ENCODE data around the gene SEMA4D.

SEMA4D gene

DNA sequence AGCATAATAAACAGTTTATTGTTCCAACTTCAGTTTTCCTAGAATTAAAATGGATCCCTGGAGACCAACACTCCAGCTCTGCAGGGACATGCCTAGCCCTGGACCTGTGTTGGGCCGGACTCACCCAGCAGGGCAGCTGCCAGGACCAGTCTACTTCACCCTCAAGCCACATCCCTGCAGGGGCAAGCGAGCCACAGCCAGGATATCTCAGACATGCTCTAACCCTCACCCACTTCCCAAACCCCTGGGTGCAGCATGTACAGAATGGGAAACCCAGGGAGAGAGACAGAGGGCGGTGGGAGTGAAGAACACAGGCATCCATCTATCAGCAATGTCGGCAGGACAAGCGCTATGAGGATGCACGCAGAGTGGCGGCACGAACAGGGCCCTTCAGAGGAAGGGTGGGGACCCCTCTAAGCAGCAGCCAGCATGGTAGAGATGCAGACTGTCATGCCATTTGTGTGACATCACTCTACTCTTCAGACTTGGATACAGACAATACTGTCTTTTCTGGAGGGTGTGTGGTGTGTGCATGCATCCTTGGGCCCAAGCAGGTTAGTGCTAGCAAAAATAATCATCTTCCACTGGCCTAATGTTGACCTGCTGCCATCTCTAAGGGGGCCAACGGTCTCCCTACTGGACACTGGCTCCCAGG, 83.1 kb downstream of the SEMA4D start:
- H3K27me3 Mint-ChIP-seq (ENCODE audit: low read depth) = no peaks in the 10 kb centered on the region
- peaks cover 84% of the 10 kb centered on the region for H3K4me1 Mint-ChIP-seq (ENCODE audit: low read depth)
- peaks cover 71% of the 10 kb centered on the region for H3K36me3 Mint-ChIP-seq (ENCODE audit: low read depth)
- peak overlapping the region; percentile 30 for H3K4me3 Mint-ChIP-seq
- no peaks in the 10 kb centered on the region for H3K9me3 Mint-ChIP-seq
- no peak overlapping the region for H3K27ac Mint-ChIP-seq

DNA sequence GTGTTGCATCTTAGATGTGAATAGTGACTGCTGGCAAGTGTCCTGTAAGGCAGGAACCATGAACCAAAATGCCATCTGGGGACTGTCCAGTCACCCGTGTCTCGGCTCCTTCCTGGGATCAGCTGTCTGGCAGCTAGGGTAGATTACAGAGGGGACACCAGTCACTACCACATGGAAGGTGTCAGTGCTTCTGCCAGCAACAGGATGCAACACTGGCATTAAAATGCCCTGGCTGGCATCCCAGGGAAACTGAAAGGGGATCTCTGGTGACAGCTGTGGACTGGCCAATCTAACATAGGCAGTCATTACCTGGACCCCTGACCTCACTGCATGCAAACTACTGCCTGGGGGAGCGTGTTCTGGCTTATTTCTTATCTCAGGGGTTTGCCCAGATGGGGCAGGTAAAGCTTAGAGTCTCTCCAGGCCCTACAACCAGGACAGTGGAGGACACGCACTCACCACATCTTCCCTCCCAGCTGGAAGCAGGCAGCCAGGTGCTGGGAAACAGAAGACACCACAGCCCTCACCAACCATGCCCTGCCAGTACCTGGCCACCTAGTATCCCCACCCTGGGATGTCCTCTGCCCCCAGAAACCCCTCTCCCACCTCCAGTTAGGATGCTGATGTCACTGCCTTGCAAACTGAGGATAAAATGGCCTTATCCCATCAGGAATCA, 83.8 kb downstream of the SEMA4D start:
- Mint-ChIP-seq H3K27me3 (ENCODE audit: low read depth) (no peaks in the 10 kb centered on the region), H3K4me3 (no peak overlapping the region), H3K4me1 (ENCODE audit: low read depth) (peaks cover 88% of the 10 kb centered on the region), H3K9me3 (no peaks in the 10 kb centered on the region), H3K27ac (peak overlapping the region; percentile 69), H3K36me3 (ENCODE audit: low read depth) (peaks cover 73% of the 10 kb centered on the region)

DNA sequence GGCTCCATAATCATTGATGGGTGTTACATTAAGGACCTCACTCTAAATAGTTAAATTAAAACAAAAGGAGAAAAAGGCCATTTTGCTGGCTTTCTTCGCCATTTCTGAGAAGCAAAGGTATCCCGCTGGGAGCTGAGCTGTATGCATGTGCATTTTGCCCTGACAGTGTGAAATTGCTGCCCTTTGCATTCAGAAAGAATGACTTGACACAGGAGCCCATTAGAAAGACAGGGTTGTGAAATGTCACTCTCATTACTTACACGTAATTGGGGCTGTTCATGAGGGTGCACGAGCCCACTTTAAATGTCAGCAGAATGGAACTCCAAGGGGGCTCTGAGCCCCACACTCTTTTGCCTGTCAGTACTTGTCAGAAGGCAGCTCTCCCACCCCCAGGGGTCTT, 85.0 kb downstream of the SEMA4D start:
- Mint-ChIP-seq H3K36me3 (ENCODE audit: low read depth) (peaks cover 73% of the 10 kb centered on the region), H3K27me3 (ENCODE audit: low read depth) (no peaks in the 10 kb centered on the region), H3K4me3 (no peak overlapping the region), H3K27ac (peak overlapping the region; percentile 47), H3K4me1 (ENCODE audit: low read depth) (peaks cover 89% of the 10 kb centered on the region), H3K9me3 (no peaks in the 10 kb centered on the region)

DNA sequence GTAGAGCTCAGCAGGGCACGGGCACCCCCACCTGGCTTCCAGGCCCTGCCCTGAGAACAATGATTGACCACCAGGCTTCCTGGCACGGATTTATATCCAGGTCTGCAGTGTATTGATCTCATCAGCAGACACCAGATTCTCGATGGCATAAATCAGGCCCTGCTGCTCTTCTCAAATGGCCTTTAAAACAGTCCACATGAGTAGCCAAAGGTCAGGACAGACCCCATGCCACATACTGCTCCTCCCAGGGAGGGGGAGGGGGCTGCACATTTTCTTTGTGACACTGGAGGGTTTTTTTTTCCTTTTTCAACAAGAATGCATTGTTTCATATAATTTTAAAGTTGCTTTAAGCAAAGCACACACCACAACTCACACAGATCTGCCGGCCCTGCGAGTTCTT, 85.4 kb downstream of the SEMA4D start:
- Mint-ChIP-seq H3K9me3 (peaks cover 3% of the 10 kb centered on the region), H3K27me3 (ENCODE audit: low read depth) (no peaks in the 10 kb centered on the region), H3K36me3 (ENCODE audit: low read depth) (peaks cover 73% of the 10 kb centered on the region), H3K4me1 (ENCODE audit: low read depth) (peaks cover 89% of the 10 kb centered on the region), H3K27ac (peak overlapping the region; percentile 73), H3K4me3 (no peak overlapping the region)

DNA sequence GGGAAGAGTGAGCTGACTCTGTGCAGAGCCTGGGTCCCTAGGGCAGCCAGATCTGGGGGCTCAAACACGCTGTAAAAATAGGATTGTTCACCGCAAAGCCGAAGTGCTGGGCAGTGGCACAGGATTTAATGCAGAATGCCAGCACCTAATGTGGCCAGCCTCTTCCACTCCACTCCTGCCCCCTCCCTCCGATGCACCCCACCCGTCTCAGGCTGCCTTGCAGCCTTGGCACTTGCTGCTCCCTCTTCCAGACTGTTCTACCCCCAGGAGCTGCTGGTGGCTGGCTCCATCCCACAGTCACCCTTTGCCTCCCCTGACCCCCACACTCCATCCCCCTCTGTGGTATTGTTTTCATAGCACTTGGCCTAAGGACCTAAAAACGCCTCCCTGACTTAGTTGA, 86.2 kb downstream of the SEMA4D start:
- Mint-ChIP-seq H3K9me3 (peaks cover 5% of the 10 kb centered on the region), H3K4me3 (peak overlapping the region; percentile 29), H3K4me1 (ENCODE audit: low read depth) (peaks cover 88% of the 10 kb centered on the region), H3K27me3 (ENCODE audit: low read depth) (no peaks in the 10 kb centered on the region), H3K36me3 (ENCODE audit: low read depth) (peaks cover 72% of the 10 kb centered on the region), H3K27ac (peak overlapping the region; percentile 96)

DNA sequence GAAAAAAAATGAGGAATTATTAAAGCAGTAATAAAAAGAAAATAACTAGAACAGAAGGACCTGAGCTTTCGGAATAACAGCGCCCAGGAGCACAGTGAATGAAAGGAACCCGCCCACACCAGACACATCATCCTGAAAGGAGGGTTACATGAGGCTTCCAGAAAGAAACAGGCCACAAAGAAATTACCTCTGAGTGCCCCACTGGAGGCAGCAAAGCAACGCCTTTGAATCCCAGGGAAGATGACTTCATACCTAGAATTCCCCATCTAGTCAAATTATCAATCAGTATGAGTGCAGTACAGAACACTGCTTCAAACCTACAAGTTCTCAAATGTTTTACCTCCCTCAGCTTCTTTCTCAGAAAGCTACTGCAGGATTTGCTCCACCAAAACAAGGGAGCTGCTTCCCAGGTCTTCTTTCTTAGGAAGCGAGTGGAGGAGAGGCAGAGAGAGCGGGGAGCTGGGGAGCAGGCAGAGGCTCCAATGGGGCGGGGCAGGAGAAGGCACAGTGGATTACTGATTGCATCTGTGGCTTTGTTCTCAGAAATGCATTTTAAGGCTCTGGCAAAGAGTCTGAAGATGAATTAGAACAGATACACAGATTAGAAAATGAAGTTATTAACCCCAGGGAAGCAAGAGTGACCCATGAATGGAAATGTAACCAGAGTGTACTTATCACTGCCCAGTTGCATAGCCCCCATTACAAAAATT, 87.1 kb downstream of the SEMA4D start:
- Mint-ChIP-seq H3K9me3 (peaks cover 5% of the 10 kb centered on the region), H3K4me3 (peak overlapping the region; percentile 76), H3K27ac (peak overlapping the region; percentile 96), H3K36me3 (ENCODE audit: low read depth) (peaks cover 74% of the 10 kb centered on the region), H3K4me1 (ENCODE audit: low read depth) (peaks cover 90% of the 10 kb centered on the region), H3K27me3 (ENCODE audit: low read depth) (no peaks in the 10 kb centered on the region)

DNA sequence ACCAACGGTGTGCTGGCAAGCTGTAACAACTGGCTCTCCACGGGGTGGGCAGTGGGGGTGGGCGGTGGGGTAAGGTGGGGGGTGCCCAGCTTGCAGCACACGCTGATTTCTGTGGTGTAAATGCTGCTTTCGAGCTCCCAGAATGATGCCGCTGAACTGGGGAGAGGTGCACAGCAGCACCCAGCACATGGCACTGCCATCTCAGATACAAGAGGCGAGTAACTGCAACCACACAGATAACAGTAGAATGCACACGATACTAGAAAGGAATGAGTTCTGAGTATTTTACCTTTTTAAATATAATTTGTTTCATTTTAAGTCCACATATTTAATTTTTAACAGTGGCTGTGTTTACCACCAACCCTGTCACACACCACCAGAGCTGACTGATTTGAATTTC, 87.9 kb downstream of the SEMA4D start:
- Mint-ChIP-seq H3K36me3 (ENCODE audit: low read depth) (peaks cover 76% of the 10 kb centered on the region), H3K9me3 (peaks cover 5% of the 10 kb centered on the region), H3K27me3 (ENCODE audit: low read depth) (no peaks in the 10 kb centered on the region), H3K4me1 (ENCODE audit: low read depth) (peaks cover 88% of the 10 kb centered on the region), H3K4me3 (peak overlapping the region; percentile 76), H3K27ac (peak overlapping the region; percentile 96)

DNA sequence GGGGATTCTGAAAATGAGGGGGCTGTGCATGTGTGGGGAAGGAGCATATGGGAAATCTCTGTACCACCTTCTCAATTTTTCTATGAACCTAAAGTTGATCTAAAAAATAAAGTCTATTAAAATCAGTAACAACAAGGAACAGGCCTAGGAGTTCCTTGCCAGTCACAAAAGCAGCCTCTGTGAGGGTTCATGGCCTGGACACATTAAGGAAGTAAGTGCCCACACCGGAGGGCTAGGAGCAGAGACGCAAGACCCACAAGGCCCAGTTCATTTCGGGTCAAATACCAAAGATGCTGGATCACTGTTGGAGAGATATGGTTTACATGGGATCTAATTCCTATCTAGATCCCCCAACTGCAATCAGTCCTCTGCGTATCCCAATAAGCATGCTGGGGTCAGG, 88.4 kb downstream of the SEMA4D start:
- peak overlapping the region; percentile 73 for H3K4me3 Mint-ChIP-seq
- H3K9me3 Mint-ChIP-seq = peaks cover 5% of the 10 kb centered on the region
- no peaks in the 10 kb centered on the region for H3K27me3 Mint-ChIP-seq (ENCODE audit: low read depth)
- H3K36me3 Mint-ChIP-seq (ENCODE audit: low read depth) = peaks cover 74% of the 10 kb centered on the region
- H3K4me1 Mint-ChIP-seq (ENCODE audit: low read depth) = peaks cover 85% of the 10 kb centered on the region
- H3K27ac Mint-ChIP-seq = peak overlapping the region; percentile 96

DNA sequence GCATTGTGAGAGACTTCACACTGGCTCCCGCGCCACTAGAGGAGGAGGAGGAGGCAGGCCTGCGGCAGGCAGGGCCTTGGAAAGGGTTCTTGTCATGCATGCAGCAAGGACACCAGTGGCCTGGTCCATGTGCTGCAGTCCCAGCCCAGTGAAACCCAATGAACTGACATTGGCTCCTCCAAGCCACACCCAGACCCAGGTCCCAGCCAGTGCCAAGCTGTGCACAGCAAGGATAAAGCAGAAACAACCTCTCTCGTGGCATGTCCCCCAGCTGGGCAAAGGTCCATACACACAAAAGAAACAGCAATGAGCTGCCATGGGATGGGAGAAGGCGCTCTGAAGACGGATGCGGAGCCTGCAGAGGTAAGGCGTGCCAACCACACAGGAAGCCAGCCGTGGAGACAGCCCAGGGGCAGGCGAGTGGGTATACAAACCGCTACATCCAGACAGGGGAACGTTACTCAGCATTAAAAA, 89.2 kb downstream of the SEMA4D start:
- Mint-ChIP-seq H3K9me3 (peaks cover 5% of the 10 kb centered on the region), H3K4me3 (peak overlapping the region; percentile 73), H3K36me3 (ENCODE audit: low read depth) (peaks cover 75% of the 10 kb centered on the region), H3K27ac (peak overlapping the region; percentile 96), H3K4me1 (ENCODE audit: low read depth) (peaks cover 79% of the 10 kb centered on the region), H3K27me3 (ENCODE audit: low read depth) (no peaks in the 10 kb centered on the region)

DNA sequence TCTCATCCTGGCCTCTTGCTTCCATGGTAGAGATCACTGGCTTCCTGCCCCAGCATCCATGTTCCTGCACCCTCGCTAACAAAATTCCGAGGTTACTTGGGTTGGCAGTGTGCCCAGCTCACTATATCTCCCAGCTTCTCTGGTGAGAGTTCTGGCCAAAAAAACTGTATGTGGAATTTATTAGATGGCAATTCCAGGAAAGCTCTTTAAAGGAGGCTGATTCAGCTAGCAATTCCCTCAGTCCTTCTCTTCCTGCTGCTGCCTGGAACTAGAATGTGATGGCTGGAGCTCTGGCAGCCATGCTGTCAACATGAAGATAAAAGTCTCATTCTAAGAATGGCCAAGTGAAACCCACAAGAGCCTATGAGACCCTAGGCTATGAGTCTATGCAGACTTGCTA, 90.8 kb downstream of the SEMA4D start:
- H3K4me1 Mint-ChIP-seq (ENCODE audit: low read depth) = peaks cover 67% of the 10 kb centered on the region
- H3K36me3 Mint-ChIP-seq (ENCODE audit: low read depth) = peaks cover 70% of the 10 kb centered on the region
- H3K9me3 Mint-ChIP-seq = peaks cover 5% of the 10 kb centered on the region
- peak overlapping the region; percentile 77 for H3K27ac Mint-ChIP-seq
- no peak overlapping the region for H3K4me3 Mint-ChIP-seq
- H3K27me3 Mint-ChIP-seq (ENCODE audit: low read depth) = no peaks in the 10 kb centered on the region

DNA sequence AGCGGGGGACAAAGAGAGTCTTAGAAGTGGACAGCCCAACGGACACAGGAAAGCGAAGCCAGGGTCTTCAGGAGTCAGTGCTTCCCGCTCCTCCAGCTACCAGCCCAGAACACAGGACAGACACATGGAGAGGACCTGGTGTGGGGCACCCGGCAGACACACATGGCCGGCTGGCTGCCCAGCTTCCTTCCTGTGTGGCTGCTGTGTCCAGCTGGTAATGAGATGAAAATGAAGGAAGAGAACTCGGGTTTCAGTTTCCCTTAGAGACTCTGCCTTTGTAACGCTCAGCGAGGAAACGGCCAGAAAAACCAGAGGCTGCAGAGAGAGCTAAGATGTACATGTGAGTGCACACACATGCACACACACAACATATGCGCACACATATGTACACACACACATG, 92.1 kb downstream of the SEMA4D start:
- Mint-ChIP-seq H3K36me3 (ENCODE audit: low read depth) (peaks cover 73% of the 10 kb centered on the region), H3K27ac (peak overlapping the region; percentile 77), H3K27me3 (ENCODE audit: low read depth) (no peaks in the 10 kb centered on the region), H3K9me3 (peaks cover 5% of the 10 kb centered on the region), H3K4me3 (no peak overlapping the region), H3K4me1 (ENCODE audit: low read depth) (peaks cover 63% of the 10 kb centered on the region)

DNA sequence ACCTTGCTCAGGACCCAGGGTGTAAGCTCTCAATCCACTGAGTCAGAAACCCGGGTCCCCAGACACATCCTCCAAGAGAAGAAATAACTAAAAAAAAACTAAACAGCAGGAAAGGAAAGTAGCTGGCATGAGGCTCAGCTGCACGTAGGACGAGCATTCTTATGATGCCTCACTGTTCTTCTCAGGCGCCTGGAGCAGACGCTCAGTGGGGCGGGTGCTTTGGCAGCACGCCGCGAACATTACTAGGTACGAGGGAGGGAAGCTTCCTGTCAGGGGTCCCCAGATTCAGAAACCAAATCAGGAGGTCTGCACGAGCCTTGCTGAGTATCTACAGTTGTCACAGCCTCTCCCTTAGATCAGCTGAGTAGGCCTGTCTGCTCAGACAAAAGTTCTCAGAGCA, 93.8 kb downstream of the SEMA4D start:
- Mint-ChIP-seq H3K27ac (peak overlapping the region; percentile 72), H3K4me1 (ENCODE audit: low read depth) (peaks cover 48% of the 10 kb centered on the region), H3K9me3 (peaks cover 5% of the 10 kb centered on the region), H3K4me3 (no peak overlapping the region), H3K27me3 (ENCODE audit: low read depth) (no peaks in the 10 kb centered on the region), H3K36me3 (ENCODE audit: low read depth) (peaks cover 74% of the 10 kb centered on the region)

DNA sequence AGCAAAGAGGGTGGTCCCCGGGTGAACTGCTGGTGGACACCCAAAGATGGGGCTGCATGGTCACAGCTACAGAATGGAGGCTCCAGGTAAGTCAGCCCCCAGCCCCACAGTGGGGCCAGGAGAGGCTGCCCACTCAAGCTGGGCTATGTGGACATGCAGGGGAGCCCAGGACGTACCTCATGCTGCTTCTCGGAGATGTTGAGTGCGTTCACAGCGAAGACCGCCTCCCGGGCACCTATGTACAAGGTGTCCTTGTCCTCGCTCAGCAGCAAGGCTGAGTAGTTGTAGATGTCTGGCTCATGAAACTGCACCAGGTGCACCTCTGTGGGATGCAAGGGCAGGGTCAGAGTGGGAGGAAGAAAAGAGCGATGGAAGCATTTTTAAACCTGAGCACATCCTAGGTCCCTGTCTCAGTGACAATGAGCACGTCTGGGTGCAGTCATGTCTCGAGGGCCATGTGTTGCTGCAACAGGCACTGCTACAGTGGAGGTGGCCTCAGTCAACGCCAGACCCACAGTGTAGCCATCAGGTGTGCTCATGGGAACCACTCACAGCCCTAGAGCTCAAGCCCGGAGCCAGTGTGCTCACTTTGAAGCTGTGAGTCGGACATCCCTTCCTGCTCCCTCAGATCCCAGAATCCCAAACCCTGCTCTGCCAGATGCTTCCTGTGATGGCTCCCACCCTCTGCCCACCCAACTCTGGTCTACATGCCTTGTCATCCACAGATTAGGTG, 95.1 kb downstream of the SEMA4D start:
- peaks cover 74% of the 10 kb centered on the region for H3K36me3 Mint-ChIP-seq (ENCODE audit: low read depth)

DNA sequence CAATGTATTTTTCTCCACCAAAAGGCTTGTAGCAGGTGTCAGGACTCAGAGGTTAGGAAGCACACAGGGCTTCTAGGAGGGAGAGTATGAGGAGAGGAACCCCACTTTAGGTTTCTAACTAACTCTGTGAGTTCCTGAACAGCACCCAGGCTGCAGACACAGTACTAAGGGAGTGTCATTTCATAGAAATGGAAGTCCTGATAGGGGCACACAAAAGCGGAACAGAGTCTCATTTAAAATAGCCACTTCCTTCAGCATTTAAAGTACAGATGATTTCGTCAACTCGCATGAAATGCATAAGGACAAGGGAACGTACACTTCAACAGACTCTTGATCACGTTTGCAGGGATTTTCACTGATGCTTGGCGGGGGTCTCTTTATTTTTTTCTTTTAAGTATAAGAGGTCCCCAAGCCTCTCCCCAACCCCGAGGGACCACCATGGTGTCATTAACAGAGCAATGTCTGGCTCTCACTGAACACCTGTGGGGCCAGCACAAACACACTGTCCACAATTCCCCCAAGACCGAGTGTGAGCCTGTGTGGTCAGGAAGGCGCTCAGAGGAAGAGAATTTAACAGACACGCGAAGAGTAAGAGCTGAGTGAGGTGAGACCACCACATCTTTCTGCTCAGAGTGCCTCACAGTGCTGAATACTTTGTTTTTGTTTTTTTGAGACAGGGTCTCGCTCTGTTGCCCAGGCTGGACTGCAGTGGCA, 97.4 kb downstream of the SEMA4D start:
- Mint-ChIP-seq H3K27me3 (ENCODE audit: low read depth) (no peaks in the 10 kb centered on the region), H3K4me1 (ENCODE audit: low read depth) (peaks cover 15% of the 10 kb centered on the region), H3K9me3 (no peaks in the 10 kb centered on the region), H3K4me3 (no peak overlapping the region), H3K36me3 (ENCODE audit: low read depth) (peaks cover 74% of the 10 kb centered on the region), H3K27ac (peak overlapping the region; percentile 47)

More for the DNA sequence above, 95.1 kb downstream of the SEMA4D start:
- peak overlapping the region; percentile 49 for H3K27ac Mint-ChIP-seq
- H3K4me3 Mint-ChIP-seq = no peak overlapping the region
- peaks cover 5% of the 10 kb centered on the region for H3K9me3 Mint-ChIP-seq
- no peaks in the 10 kb centered on the region for H3K27me3 Mint-ChIP-seq (ENCODE audit: low read depth)
- H3K4me1 Mint-ChIP-seq (ENCODE audit: low read depth) = peaks cover 37% of the 10 kb centered on the region

All from T-helper 1 cell treated with Interleukin-12 subunit alpha and Interleukin-12 subunit beta and Interleukin-4 antibody, amounts not matched to agents 30 μg/mL and 1 μg/mL, for 36 hours (primary cell).